WI38 (cell line): Measurements from ENCODE around the gene RREB1.

Experiments used
- H3K4me3 ChIP-seq: 2 replicates; pipeline ENCODE4 v1.5.1; 2011; ENCODE audit warnings: low read depth, mild to moderate bottlenecking, control low read depth, low read length
- TF ChIP-seq, protein P1 (sequence below): IDR thresholded peaks from 2 replicates; pipeline ENCODE4 v1.5.1; 2012; ENCODE audit warnings: low read depth, mild to moderate bottlenecking, control low read depth, low read length

RREB1 gene

DNA sequence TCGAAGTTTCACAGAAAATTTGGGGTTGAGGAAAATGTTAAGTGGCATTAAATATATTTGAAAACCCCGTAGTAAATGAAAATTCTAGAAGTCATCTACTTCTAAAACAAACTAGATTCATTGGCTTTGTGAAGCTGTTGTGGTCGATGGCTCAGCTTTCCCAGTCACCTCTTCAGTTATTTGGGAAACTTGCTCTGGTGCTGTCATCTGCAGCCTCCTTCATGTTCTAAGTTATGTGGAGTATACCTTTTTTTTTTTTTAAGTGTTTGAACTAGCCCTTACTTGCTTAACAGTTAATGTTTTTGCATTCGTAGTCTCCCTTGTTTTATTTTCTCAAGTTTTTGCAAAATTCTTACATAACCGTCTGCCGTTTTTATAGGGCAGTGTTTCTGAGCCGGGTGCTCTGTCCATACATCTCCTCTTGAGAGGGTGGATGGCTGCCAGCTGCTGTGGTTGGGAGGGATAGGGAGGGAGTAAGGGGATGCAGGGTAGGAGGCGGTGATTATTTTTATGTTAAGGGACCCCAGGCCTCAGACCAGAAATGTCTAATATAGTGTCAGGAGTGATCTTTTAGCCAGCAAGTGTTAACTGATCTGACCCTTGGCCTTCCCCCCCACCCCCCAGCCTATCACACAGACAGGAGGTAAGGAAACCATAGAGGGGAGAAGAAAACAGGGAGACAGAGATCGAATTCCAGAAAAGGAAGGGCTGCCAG is 7.1 kb downstream of the RREB1 start:
- no peak overlapping the region for H3K4me3 ChIP-seq
- TF ChIP-seq, protein P1, sequence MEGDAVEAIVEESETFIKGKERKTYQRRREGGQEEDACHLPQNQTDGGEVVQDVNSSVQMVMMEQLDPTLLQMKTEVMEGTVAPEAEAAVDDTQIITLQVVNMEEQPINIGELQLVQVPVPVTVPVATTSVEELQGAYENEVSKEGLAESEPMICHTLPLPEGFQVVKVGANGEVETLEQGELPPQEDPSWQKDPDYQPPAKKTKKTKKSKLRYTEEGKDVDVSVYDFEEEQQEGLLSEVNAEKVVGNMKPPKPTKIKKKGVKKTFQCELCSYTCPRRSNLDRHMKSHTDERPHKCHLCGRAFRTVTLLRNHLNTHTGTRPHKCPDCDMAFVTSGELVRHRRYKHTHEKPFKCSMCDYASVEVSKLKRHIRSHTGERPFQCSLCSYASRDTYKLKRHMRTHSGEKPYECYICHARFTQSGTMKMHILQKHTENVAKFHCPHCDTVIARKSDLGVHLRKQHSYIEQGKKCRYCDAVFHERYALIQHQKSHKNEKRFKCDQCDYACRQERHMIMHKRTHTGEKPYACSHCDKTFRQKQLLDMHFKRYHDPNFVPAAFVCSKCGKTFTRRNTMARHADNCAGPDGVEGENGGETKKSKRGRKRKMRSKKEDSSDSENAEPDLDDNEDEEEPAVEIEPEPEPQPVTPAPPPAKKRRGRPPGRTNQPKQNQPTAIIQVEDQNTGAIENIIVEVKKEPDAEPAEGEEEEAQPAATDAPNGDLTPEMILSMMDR, result no peak

DNA sequence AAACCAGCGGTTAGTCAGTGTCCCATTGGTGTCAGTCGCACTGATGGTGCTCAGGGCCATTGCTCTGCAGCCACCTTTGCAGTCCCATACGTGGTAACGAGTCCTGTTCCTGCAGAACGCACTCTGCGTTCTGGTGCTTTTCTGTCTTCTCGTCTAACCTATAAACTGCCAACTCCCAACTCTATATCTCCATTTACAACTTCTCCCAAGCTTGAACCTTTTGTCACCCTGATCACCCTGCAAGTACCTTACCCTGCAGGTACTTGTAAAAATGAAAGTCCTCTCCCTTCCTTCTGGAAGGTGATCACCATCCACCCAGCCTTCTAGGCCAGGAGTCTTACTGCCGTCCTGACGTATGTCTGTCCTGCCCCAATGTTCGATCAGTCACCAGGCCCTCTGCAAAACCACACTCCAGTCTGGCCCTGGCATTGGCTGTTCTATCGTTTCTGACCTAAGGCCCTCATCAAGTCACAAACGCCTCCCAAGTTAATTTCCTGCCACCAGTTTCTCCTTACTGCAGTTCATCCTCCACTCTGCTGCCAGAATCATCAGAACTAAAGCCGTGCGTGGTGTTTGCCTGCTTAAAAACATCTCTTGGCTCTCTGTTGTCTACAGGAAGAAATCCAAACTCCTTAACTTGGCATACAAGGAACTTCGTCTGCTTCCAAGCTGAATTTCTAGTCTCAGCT is 7.9 kb downstream of the RREB1 start:
- TF ChIP-seq, protein P1, result no peak
- H3K4me3 ChIP-seq, result no peak overlapping the region

DNA sequence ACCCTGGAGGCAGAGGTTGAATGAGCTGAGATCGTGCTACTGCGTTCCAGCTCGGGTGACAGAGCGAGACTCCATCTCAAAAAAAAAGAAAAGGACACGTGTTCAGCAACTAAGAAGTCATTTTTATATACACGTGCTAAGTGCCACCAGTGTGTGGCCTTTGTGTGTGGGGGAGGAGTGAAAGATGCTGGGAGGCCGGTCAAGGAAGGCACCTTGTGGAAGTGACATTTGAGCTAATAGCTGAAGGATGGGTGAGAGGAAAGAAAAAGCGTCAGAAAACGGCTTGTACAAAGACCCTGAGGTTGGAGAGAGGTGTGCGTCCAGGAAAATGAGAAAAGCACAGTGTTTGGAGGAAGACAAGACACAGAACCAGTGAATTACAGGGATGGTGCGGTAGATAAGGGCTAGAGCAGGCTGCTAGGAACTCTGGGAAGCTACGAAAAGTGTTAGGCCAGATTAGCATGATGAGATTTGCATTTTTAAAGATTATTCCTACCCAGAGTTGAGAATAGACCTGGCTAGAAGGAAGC is 11.6 kb downstream of the RREB1 start:
- TF ChIP-seq, protein P1, result no peak
- no peak overlapping the region for H3K4me3 ChIP-seq

DNA sequence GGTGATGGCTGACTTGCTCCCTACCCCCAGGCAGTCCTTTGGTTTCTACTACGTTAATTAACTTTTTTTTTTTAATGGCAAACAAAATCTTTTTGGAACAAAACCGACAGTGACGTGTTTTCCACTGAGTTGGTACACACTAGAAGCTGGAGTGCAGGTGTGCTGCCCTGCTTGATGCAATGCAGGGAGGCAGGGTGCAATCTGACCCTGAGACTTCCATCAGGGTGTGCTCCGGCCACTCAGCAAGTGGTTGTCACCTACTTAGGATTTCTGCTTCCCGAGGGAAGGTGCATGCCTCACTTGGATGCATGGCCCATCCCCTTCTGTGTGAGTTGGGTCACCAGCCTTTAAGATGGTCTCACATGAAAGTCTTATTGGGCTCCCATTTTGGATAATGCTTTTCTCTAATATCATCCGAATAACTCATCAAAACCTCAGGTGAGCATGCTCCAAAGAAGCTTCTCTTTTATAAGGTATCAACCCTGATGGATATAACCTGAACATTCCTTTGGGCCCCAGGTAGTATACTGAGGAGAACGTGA is 14.0 kb downstream of the RREB1 start:
- TF ChIP-seq, protein P1, result no peak

GRCh38 chr6:7122684-7123083 is 14.9 kb downstream of the RREB1 start:
- no peak overlapping the region for H3K4me3 ChIP-seq
- TF ChIP-seq, protein P1, result no peak

More for the DNA sequence above, 14.0 kb downstream of the RREB1 start:
- H3K4me3 ChIP-seq, result no peak overlapping the region

- H3K4me3 ChIP-seq, result no peak overlapping the region
- TF ChIP-seq, protein P1, result no peak
Observed at GRCh38 chr6:7124114-7124513, 16.4 kb downstream of the RREB1 start.

GRCh38 chr6:7124636-7125035 is 16.9 kb downstream of the RREB1 start:
- TF ChIP-seq, protein P1, result no peak

More at GRCh38 chr6:7124636-7125035, 16.9 kb downstream of the RREB1 start:
- no peak overlapping the region for H3K4me3 ChIP-seq
